ENCODE results near the gene CRBN. TPM values are rescaled to one million over a fixed set of nuclear protein-coding genes. Genes with fewer than 3 reads are reported as not detected.

CRBN gene
- 53.8 and 68.6 TPM in 2 replicates for total RNA-seq

GRCh38 chr3:3179407-3180094 lies at the start of gene CRBN:
Gene CRBN (minus strand): TSS chr3:3179691. CDS start chr3:3179687, 4 bp downstream.
- peak; percentile 39 for DNase-seq (ENCODE audit: low read depth, low spot score)

GRCh38 chr3:3227640-3228039 lies 48.1 kb upstream of the CRBN start:
- DNase-seq (ENCODE audit: low read depth, low spot score) = no peak

GRCh38 chr3:3221528-3221927 lies 42.0 kb upstream of the CRBN start:
- DNase-seq (ENCODE audit: low read depth, low spot score) = no peak

- no peak for DNase-seq (ENCODE audit: low read depth, low spot score)
Observed at GRCh38 chr3:3216401-3216800, 36.9 kb upstream of the CRBN start.

GRCh38 chr3:3212781-3213440 lies 33.4 kb upstream of the CRBN start:
- no peak for DNase-seq (ENCODE audit: low read depth, low spot score)

- no peak for DNase-seq (ENCODE audit: low read depth, low spot score)
Observed at GRCh38 chr3:3209714-3210113, 30.2 kb upstream of the CRBN start.

- no peak for DNase-seq (ENCODE audit: low read depth, low spot score)
Observed at GRCh38 chr3:3209057-3209456, 29.6 kb upstream of the CRBN start.

- DNase-seq (ENCODE audit: low read depth, low spot score) = no peak
Observed at GRCh38 chr3:3201611-3202010, 22.1 kb upstream of the CRBN start.

GRCh38 chr3:3200632-3201212 lies 21.2 kb upstream of the CRBN start:
- DNase-seq (ENCODE audit: low read depth, low spot score) = peak; percentile 19

GRCh38 chr3:3199306-3199705 lies 19.8 kb upstream of the CRBN start:
- DNase-seq (ENCODE audit: low read depth, low spot score) = no peak

GRCh38 chr3:3196148-3196861 lies 16.8 kb upstream of the CRBN start:
- DNase-seq (ENCODE audit: low read depth, low spot score) = no peak

- DNase-seq (ENCODE audit: low read depth, low spot score) = no peak
Observed at GRCh38 chr3:3194861-3195260, 15.4 kb upstream of the CRBN start.

GRCh38 chr3:3192286-3192675 lies 12.8 kb upstream of the CRBN start:
- DNase-seq (ENCODE audit: low read depth, low spot score) = no peak

- DNase-seq (ENCODE audit: low read depth, low spot score) = no peak
Observed at GRCh38 chr3:3191675-3192285, 12.3 kb upstream of the CRBN start.

GRCh38 chr3:3189961-3190360 lies 10.5 kb upstream of the CRBN start:
- no peak for DNase-seq (ENCODE audit: low read depth, low spot score)

GRCh38 chr3:3189102-3189727 lies 9.7 kb upstream of the CRBN start:
- DNase-seq (ENCODE audit: low read depth, low spot score) = no peak

- no peak for DNase-seq (ENCODE audit: low read depth, low spot score)
Observed at GRCh38 chr3:3184876-3185275, 5.4 kb upstream of the CRBN start.

GRCh38 chr3:3180456-3180855 lies 965 bp upstream of the CRBN start:
- no peak for DNase-seq (ENCODE audit: low read depth, low spot score)

GRCh38 chr3:3178498-3179328 lies 778 bp downstream of the CRBN start:
- DNase-seq (ENCODE audit: low read depth, low spot score) = no peak

- DNase-seq (ENCODE audit: low read depth, low spot score) = no peak
Observed at GRCh38 chr3:3177861-3178497, 1.5 kb downstream of the CRBN start.
